Midbrain (tissue), 1 donor: ENCODE data around the gene FNBP1L.

Experiments
- DNase-seq: peaks from one replicate; lab custom pipeline; 2025; lab: John Stamatoyannopoulos, UW

The FNBP1L gene

GRCh38 chr1:93532780-93533378 lies 85.0 kb downstream of the FNBP1L start:
- no peak for DNase-seq

DNA sequence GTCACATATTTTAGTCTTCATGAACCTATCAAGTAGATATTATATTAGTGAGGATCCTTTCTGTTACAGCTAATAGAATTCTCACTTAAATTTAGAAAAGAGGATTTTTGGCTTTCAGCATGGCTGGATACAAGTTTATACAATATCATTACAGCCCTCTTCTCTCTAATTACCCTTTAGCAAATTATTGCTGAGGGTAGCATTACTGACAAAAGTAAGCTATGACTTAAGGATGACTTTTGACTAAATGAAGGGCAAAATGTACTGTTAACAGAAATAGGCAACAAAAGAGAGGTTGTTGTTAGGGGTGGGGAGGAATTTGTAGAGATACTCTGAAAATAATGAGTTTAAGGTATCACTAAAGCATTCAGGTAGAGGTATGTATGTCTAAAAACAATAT lies 85.8 kb downstream of the FNBP1L start:
- DNase-seq, result no peak

DNA sequence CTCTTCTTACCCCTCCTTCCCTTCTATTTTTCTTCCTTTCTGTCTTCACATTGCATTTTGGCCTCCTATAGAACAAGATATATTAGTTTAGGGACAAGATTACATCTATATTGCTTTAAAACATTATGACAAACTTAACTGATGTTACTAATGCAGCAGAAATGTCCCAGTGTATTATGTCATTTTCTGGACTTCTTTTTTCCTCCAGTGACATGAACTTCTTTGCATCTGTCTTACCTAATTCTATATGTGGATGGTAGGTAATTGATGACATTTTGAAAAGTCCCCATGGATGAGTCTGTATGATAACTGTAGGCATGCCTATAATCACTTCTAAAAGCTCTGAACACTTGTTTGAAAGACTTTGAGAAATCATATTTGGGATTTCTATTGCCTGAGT lies 89.5 kb downstream of the FNBP1L start:
- DNase-seq, result no peak

DNA sequence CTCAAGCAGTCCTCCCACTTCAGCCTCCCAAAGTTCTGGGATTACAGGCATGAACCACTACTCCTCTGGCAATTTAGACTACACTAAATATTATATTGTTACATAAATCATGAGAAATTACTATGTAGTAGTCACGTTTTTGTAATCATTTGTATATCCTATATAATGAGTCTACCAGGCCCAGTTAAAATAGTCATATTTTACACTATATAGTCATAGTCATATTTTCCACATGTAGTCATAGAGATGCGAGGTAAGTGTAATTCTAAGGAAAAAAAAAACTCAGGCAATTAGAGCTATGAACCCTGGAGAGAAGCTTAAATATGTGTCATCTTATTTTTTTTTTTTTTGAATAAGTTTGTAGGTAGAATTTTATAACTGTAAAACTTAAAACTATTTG lies 90.0 kb downstream of the FNBP1L start:
- DNase-seq, result no peak

DNA sequence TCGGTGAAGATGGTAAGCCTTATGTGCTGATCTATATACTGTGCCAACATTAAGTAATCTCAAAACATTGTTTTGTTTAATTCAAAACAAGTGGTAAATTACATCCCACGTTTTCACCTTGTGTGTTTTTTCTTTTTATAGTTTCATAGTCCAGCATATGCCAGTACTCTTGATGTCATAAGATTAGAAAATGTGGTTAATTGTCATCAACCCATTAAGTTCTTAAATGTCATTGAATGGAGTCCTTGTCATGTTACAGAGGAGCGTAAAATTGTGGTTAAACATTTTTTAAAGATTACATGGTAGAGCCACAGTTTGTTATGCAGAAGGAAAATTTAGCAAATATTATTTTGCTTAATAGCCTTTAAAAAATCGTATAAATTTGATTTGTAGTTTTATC lies 93.1 kb downstream of the FNBP1L start:
- no peak for DNase-seq

DNA sequence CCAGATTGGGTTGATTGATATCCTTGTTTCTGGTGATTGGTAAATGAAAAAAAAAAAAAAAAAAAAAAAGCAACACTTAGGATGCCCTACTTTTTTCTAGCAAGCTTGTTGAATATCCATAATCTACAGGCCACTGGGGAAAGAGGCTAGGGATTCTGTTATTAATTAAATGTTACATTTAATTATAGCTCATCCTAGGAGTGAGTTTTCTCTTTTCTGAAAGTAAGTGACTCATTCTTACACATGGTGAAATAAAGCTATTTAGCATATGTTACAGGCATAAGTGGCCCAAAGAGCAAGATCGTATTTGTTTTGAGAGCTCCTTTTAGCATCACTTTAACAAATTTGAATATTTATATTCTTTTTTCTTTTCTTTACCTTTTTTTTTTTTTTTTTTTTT lies 94.5 kb downstream of the FNBP1L start:
- DNase-seq, result no peak

DNA sequence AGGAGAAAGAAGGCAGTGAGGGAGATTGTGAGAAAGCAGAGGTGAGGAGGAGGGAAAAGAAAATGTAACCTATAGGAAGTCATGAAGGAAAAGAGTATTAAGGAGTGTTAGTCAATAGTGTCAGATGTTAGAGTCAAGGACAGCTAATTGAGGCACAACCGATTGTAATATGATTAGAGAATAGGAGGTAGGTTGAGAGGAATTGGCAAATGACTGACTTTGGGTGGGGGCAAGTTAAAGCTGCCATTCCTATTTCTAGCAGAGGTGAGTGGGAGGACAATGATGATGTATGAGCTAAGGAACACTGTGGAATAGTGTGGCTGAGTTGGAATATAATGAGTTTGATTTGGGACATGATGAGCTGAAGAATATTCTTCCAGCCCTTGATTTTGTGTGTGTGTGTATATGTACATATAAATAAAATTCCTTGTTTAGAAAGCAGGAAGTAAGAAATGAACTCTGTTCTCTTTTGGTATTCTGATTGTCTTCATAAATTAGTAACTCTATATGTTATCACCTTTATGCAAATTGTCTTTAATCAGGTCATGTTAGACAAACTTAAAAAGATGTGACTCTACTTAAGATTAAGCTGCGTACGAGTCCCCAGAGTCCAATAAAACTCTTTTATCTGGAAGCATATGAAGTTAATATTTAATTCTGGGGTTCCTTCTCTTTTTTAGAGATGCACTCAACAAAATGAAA lies 98.4 kb downstream of the FNBP1L start:
- no peak for DNase-seq

GRCh38 chr1:93549131-93549530 lies 101.2 kb downstream of the FNBP1L start:
- no peak for DNase-seq

GRCh38 chr1:93549811-93550210 lies 101.9 kb downstream of the FNBP1L start:
- no peak for DNase-seq

GRCh38 chr1:93552741-93553455 lies 105.0 kb downstream of the FNBP1L start:
- DNase-seq, result peak; percentile 58

DNA sequence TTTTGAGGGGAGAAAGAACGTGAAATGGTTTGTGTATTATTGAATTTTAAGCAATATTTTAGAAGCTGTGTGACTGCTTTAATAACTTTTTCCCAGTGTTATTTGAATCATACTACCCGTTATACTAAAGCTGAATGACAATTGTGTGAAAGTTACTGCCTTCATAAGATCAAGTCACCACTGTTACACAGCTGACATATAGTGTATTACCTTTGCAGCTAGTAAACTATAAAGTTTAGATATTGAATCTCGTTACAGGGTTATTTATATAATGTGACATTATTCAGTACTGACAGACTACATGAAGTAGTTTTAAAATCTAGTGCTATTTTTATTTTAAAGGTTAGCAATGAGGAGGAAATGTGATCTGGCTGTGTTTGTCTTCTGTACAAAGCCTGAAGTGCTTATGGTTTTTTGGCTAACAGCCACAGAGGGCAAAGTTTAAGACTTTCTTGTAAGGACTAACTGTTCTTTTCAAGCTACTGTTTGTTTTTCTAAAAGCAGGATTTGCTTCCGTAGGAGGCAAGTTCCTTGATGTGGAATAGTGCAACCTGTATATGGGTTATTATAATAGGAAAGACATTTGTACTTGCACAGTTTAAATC lies 106.1 kb downstream of the FNBP1L start:
- peak; percentile 5 for DNase-seq

- DNase-seq, result no peak
Measured at GRCh38 chr1:93554883-93555872, 107.3 kb downstream of the FNBP1L start.

DNA sequence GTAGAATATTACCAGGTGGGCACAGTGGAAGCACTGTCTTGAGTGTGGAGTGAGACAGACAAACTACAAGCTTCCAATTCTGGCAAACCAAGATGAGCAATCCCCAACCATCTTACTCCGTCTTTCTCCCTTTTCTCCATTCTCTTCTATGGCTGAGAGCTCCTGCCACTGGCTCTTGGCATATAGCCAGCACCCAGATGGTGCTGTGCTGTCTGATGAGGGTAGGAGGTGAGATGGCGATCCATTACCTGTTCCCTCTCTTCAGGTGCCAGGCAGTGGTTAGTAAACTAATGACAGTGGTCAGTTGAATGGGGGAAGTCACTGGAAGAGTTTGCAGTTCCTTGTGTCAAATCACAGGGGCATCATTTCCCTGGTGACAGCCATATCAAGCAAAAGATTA lies 108.4 kb downstream of the FNBP1L start:
- no peak for DNase-seq

GRCh38 chr1:93559045-93559444 lies 111.1 kb downstream of the FNBP1L start:
- no peak for DNase-seq

GRCh38 chr1:93559695-93560094 lies 111.8 kb downstream of the FNBP1L start:
- DNase-seq, result no peak

- no peak for DNase-seq
Measured at GRCh38 chr1:93565496-93566206, 117.7 kb downstream of the FNBP1L start.

DNA sequence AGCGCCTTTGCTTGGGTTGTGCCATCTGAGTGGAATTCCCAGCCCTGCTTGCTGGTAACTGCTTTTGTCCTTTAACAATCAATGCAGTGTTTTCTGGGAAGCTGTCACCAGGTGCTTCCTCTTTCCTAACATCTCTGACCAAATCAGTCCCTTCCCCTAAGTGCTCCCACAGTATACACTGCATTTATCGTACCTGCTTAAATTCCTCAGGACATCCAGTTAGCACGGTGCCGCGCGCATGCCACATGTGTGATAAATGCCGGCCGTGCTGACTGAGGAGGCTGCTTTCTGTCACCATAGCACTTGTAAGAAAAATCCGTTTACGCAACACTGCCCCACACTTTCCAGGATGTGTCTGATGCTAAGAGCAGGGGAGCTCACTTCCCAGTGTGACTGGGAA lies 118.3 kb downstream of the FNBP1L start:
- no peak for DNase-seq

DNA sequence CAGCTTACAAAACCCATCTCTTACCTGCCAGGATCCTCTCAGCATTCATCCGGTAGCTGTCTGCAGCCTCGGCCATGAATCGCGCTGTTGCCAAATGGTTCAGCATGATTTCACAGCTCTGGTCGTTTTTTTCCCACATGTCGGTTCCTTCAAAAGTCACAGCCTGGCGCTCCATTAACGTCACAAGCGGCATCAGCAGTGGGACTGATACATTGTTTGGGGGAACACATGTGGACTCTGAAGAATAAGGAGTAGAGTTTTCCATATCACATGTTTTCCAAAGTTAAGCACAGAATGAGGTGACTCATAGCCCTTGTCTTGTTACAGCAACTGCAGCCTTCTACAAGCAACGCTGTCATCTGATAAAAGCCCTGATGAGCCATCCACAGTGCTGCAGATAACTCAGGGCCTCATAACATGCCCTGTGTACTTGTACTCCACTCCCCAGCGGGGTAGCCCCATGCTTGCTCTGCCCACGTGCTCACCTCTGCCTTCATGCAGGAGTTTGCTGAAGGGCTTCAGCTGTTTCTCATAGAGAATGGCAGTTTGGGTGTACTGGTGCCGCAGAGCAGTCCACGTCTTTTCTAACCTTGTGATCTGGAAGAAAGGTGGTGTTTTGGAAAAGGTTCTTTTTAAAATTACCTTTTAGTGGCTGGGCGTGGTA lies 119.5 kb downstream of the FNBP1L start:
- DNase-seq, result no peak

GRCh38 chr1:93569489-93569888 lies 121.6 kb downstream of the FNBP1L start:
- no peak for DNase-seq

DNA sequence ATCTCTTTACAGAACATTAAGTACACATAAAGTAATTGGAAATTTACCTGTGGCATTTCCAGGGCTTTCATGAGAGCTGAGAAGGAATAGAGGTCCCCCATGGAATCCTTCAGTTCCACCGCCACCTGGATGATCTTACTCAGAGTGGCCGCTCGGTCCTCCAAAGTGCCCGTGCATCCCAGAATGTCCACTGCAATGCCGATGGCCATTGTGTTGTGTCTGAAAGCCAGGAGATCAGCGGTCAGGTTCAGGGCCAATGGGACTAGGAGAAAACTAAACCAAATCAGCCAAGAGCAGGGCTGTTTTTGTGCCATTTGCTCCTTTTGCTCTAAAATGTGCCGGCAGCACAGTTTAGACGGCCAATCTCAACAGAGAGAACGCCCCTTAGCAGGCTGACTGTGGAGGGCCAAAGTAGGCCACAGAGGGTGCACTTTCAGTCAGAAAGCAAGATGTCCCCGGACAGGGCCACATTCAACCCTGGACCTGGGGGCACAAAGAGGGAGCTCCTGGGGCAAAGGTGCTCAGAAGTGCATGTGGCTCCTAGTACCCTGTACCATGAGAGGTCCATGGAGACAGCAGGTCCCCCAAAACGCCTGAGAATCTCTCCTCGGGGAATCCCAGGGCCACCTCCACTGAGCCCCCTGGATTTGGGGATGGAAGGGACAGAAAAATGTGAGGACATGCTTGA lies 123.8 kb downstream of the FNBP1L start:
- DNase-seq, result no peak
